GM12874 (cell line): ENCODE results near the gene NTRK3.

Experiments
- CTCF ChIP-seq: IDR thresholded peaks from 2 replicates; pipeline ENCODE4 v1.5.1; 2011; ENCODE audit warnings: low read depth, mild to moderate bottlenecking, control low read depth, low read length, moderate library complexity; ENCODE audit not compliant: insufficient read depth

The NTRK3 gene

GRCh38 chr15:87929841-87930240, 326.7 kb downstream of the NTRK3 start:
- no peak for TF ChIP-seq CTCF

GRCh38 chr15:87924433-87924832, 332.1 kb downstream of the NTRK3 start:
- no peak for TF ChIP-seq CTCF

GRCh38 chr15:87919064-87919463, 337.5 kb downstream of the NTRK3 start:
- TF ChIP-seq CTCF = no peak

- TF ChIP-seq CTCF = no peak
Measured at GRCh38 chr15:87917480-87917879, 339.1 kb downstream of the NTRK3 start.

GRCh38 chr15:87916208-87916607, 340.3 kb downstream of the NTRK3 start:
- no peak for TF ChIP-seq CTCF

GRCh38 chr15:87910301-87910700, 346.2 kb downstream of the NTRK3 start:
- TF ChIP-seq CTCF = no peak

- TF ChIP-seq CTCF = no peak
Measured at GRCh38 chr15:87907676-87908446, 348.7 kb downstream of the NTRK3 start.
